SK-N-SH (cell line): ENCODE results near the gene HBZ.

ENCODE experiments used
- CTCF ChIP-seq: fragments of 200-600 bp; sonication (generic); IDR thresholded peaks from 2 replicates; pipeline ENCODE4 v1.6.1; 2017; ENCODE audit warnings: antibody characterized with exemption, mild to moderate bottlenecking, moderate library complexity
- EP300 ChIP-seq, 2 experiments: IDR thresholded peaks; 2 replicates each; pipeline versions ENCODE4 v1.4.0 to v1.6.1; 2012; ENCODE audit warnings: borderline replicate concordance in 1 of 2, low read depth in 1 of 2, low read length in 1 of 2
- GABPA ChIP-seq: IDR thresholded peaks from 2 replicates; pipeline ENCODE4 v1.4.0; 2012; ENCODE audit warnings: low read depth, mild to moderate bottlenecking
- POLR2AphosphoS5 ChIP-seq: IDR thresholded peaks from 2 replicates; pipeline ENCODE4 v1.6.1; 2012; ENCODE audit warnings: low read depth, low read length
- REST ChIP-seq: IDR thresholded peaks from 2 replicates; pipeline ENCODE4 v1.6.1; 2012; ENCODE audit warnings: mild to moderate bottlenecking, low read depth, low read length, moderate library complexity
- TAF1 ChIP-seq: IDR thresholded peaks from 2 replicates; pipeline ENCODE4 v1.6.1; 2012; ENCODE audit warnings: low read depth, mild to moderate bottlenecking, low read length, moderate library complexity, borderline replicate concordance
- USF1 ChIP-seq: IDR thresholded peaks from 2 replicates; pipeline ENCODE4 v1.4.0; 2012; ENCODE audit warnings: low read depth, borderline replicate concordance
- ZBTB33 ChIP-seq: IDR thresholded peaks from 2 replicates; pipeline ENCODE4 v1.4.0; 2012; ENCODE audit warnings: low read depth, borderline replicate concordance

GRCh38 chr16:117379-118365, 34.8 kb upstream of the HBZ start:
- TF ChIP-seq EP300 (IDR thresholded peaks at IDR 0.05; ENCODE audit: borderline replicate concordance in 1 of 2, low read depth in 1 of 2, low read length in 1 of 2) (no peak), CTCF (peak; percentile 74), USF1 (no peak), REST (no peak), ZBTB33 (no peak), TAF1 (no peak), POLR2AphosphoS5 (no peak), GABPA (no peak)
